Endothelial cell of umbilical vein (primary cell): ENCODE measurements around the gene DGKI.

Source experiments
- CTCF ChIP-seq, 2 donors: IDR thresholded peaks; 1 replicate in 1 of 2; 2 replicates in 1 of 2; pipeline ENCODE4 v1.5.1; 2011; ENCODE audit warnings: low read length in 2 of 2, mild to moderate bottlenecking in 2 of 2, moderate library complexity in 2 of 2, control low read depth in 1 of 2, inconsistent platforms in 1 of 2, low read depth in 1 of 2; ENCODE audit not compliant: insufficient read depth in 1 of 2; ENCODE audit errors: extremely low read depth in 1 of 2
- POLR2A ChIP-seq: IDR thresholded peaks from 2 replicates; pipeline ENCODE4 v1.6.1; 2012; ENCODE audit warnings: low read depth, mild to moderate bottlenecking, control low read depth, low read length

- TF ChIP-seq CTCF (IDR thresholded peaks at IDR 0.05; ENCODE audit: extremely low read depth in 1 of 2, insufficient read depth in 1 of 2, low read depth in 1 of 2, low read length in 2 of 2) (no peak), POLR2A (no peak)
These were observed 456.7 kb downstream of the DGKI start for GRCh38 chr7:137390076-137390475.
